ENCODE measurements around the gene RBM10.

- TF ChIP-seq CTCF (IDR thresholded peaks at IDR 0.05; ENCODE audit: extremely low read depth in 1 of 2, insufficient read depth in 1 of 2, low read depth in 1 of 2, low read length in 2 of 2): no peak
- no peak for TF ChIP-seq EZH2 (IDR thresholded peaks at IDR 0.05; ENCODE audit: borderline replicate concordance, low read depth, low read length, severe bottlenecking)
- TF ChIP-seq MAX (IDR thresholded peaks at IDR 0.05; ENCODE audit: insufficient read depth, insufficient read length): no peak
- TF ChIP-seq JUN (IDR thresholded peaks at IDR 0.05; ENCODE audit: borderline replicate concordance, insufficient read depth, insufficient read length, low read depth): no peak
- TF ChIP-seq FOS (IDR thresholded peaks at IDR 0.05; ENCODE audit: borderline replicate concordance, insufficient read depth, low read length): no peak
These were observed 51.1 kb downstream of the RBM10 start for GRCh38 chrX:47196098-47196497.

All from endothelial cell of umbilical vein (primary cell).